ENCODE data around the gene EFNA3.

DNA sequence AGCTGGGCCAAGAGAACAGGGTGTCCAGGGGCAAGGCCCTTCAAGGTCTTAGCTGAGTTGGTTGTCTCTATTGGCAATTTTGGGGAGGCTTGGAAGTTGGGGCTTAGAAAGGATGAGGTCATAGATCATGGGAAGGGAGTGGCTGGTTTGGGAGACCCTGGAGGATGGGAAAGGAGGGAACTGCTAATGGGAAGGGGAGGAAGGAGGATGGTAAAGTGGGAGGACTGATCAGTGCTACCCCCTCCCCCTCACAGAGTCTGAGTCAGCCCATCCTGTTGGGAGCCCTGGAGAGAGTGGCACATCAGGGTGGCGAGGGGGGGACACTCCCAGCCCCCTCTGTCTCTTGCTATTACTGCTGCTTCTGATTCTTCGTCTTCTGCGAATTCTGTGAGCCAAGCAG lies 10.0 kb upstream of the EFNA3 start:
- TF ChIP-seq POLR2AphosphoS5 (IDR thresholded peaks at IDR 0.05; ENCODE audit: low read depth) (no peak), CTCF (conservative IDR thresholded peaks at IDR 0.05; ENCODE audit: low read depth in 2 of 2) (no peak)
